Activated CD4-positive, alpha-beta memory T cell treated with anti-CD3 and anti-CD28 coated beads, Interleukin-2, amount 10 ng/mL, durations not matched to agents 7 days and 5 days (primary cell): ENCODE results near the gene FGR. TPM values are rescaled to one million over a fixed set of nuclear protein-coding genes. Genes with fewer than 3 reads are reported as not detected.

Experiments used
- CTCF ChIA-PET: fragments of 350-600 bp; sonication (Branson Sonifier 250); formaldehyde crosslinking; loops from one replicate; lab custom pipeline; 2021; ENCODE audit warnings: antibody characterized with exemption, inconsistent platforms; lab: Charles Lee
- POLR2A ChIA-PET: fragments of 350-600 bp; sonication (Branson Sonifier 250); formaldehyde crosslinking; loops from one replicate; lab custom pipeline; 2021; ENCODE audit warnings: antibody characterized with exemption; lab: Charles Lee
- DNase-seq: peaks from one replicate; pipeline ENCODE4 v3.0.0-alpha.2; 2020
- H3K27ac Mint-ChIP-seq: one replicate; pipeline ENCODE4 v1.8.0; 2021; ENCODE audit warnings: mild to moderate bottlenecking, mixed read lengths
- H3K27me3 Mint-ChIP-seq: one replicate; pipeline ENCODE4 v1.8.0; 2021; ENCODE audit warnings: mixed read lengths
- H3K36me3 Mint-ChIP-seq: one replicate; pipeline ENCODE4 v1.8.0; 2021; ENCODE audit warnings: low read depth, mixed read lengths
- H3K4me1 Mint-ChIP-seq: one replicate; pipeline ENCODE4 v1.8.0; 2021; ENCODE audit warnings: mixed read lengths
- H3K4me3 Mint-ChIP-seq: one replicate; pipeline ENCODE4 v1.8.0; 2021; ENCODE audit warnings: mild to moderate bottlenecking, mixed read lengths
- H3K9me3 Mint-ChIP-seq: one replicate; pipeline ENCODE4 v1.8.0; 2021; ENCODE audit warnings: mixed read lengths
- total RNA-seq, 2 experiments: library from RNA; stranded (reverse); gene quantifications; one replicate each; pipeline ENCODE4 v1.2.3, GENCODE V29; 2021

Gene FGR
- total RNA-seq, 2 experiments from 2014 or later: not detected

GRCh38 chr1:27609210-27609555 lies 25.8 kb downstream of the FGR start:
- H3K27me3 Mint-ChIP-seq: peaks cover 2% of the 10 kb centered on the region
- ChIA-PET POLR2A (interaction anchor here (0.6 to 14.4 kb wide), 3 partner anchors 9 to 386 kb away, joined by 3 to 132 read pairs (median 3); no protein-coding TSS in a partner anchor), CTCF (interaction anchor here (0.6 to 18.2 kb wide), 6 partner anchors 9 to 57 kb away, joined by 3 to 448 read pairs (median 8); partner anchors contain the start of gene IFI6)
- DNase-seq: no peak
- no peak overlapping the region for H3K27ac Mint-ChIP-seq
- no peak overlapping the region for H3K4me3 Mint-ChIP-seq
- H3K9me3 Mint-ChIP-seq: no peaks in the 10 kb centered on the region
- no peaks in the 10 kb centered on the region for H3K36me3 Mint-ChIP-seq
- H3K4me1 Mint-ChIP-seq: peaks cover 24% of the 10 kb centered on the region

- no peaks in the 10 kb centered on the region for H3K9me3 Mint-ChIP-seq
- peaks cover 24% of the 10 kb centered on the region for H3K4me1 Mint-ChIP-seq
- H3K27ac Mint-ChIP-seq: no peak overlapping the region
- CTCF ChIA-PET: interaction anchor here (0.6 to 18.2 kb wide), 28 partner anchors 9 to 311 kb away, joined by 3 to 448 read pairs (median 5); partner anchors contain the start of genes IFI6 and WASF2
- POLR2A ChIA-PET: interaction anchor here (1.5 to 14.4 kb wide), 3 partner anchors 11 to 65 kb away, joined by 4 to 132 read pairs (median 5); partner anchors contain the start of gene IFI6
- DNase-seq: no peak
- peaks cover 4% of the 10 kb centered on the region for H3K27me3 Mint-ChIP-seq
- no peak overlapping the region for H3K4me3 Mint-ChIP-seq
- H3K36me3 Mint-ChIP-seq: no peaks in the 10 kb centered on the region
These were observed 27.7 kb downstream of the FGR start for GRCh38 chr1:27607239-27607804.

GRCh38 chr1:27606708-27607238 lies 28.2 kb downstream of the FGR start:
- no peak for DNase-seq
- no peaks in the 10 kb centered on the region for H3K9me3 Mint-ChIP-seq
- H3K4me3 Mint-ChIP-seq: no peak overlapping the region
- ChIA-PET CTCF (interaction anchor here (0.6 to 18.2 kb wide), 27 partner anchors 10 to 310 kb away, joined by 3 to 448 read pairs (median 5); partner anchors contain the start of genes IFI6 and WASF2), POLR2A (interaction anchor here (1.4 to 14.4 kb wide), 4 partner anchors 12 to 211 kb away, joined by 3 to 132 read pairs (median 4); partner anchors contain the start of gene IFI6)
- peaks cover 5% of the 10 kb centered on the region for H3K27me3 Mint-ChIP-seq
- peaks cover 27% of the 10 kb centered on the region for H3K4me1 Mint-ChIP-seq
- H3K36me3 Mint-ChIP-seq: no peaks in the 10 kb centered on the region
- no peak overlapping the region for H3K27ac Mint-ChIP-seq

- H3K36me3 Mint-ChIP-seq: no peaks in the 10 kb centered on the region
- peaks cover 32% of the 10 kb centered on the region for H3K4me1 Mint-ChIP-seq
- peak; percentile 61 for DNase-seq
- peaks cover 5% of the 10 kb centered on the region for H3K27me3 Mint-ChIP-seq
- no peak overlapping the region for H3K4me3 Mint-ChIP-seq
- ChIA-PET POLR2A (interaction anchor here (1.4 to 14.4 kb wide), 5 partner anchors 12 to 210 kb away, joined by 3 to 132 read pairs (median 25); no protein-coding TSS in a partner anchor), CTCF (interaction anchor here (0.6 to 18.2 kb wide), 35 partner anchors 10 to 310 kb away, joined by 3 to 448 read pairs (median 5); partner anchors contain the start of genes IFI6 and WASF2)
- no peaks in the 10 kb centered on the region for H3K9me3 Mint-ChIP-seq
- H3K27ac Mint-ChIP-seq: no peak overlapping the region
These were observed 28.9 kb downstream of the FGR start for GRCh38 chr1:27605796-27606707.

GRCh38 chr1:27605300-27605766 lies 29.7 kb downstream of the FGR start:
- ChIA-PET CTCF (interaction anchor here (0.8 to 18.2 kb wide), 15 partner anchors 13 to 309 kb away, joined by 3 to 448 read pairs (median 7); partner anchors contain the start of gene IFI6), POLR2A (interaction anchor here (3.1 to 14.4 kb wide), 3 partner anchors 49 to 81 kb away, joined by 25 to 132 read pairs (median 25); no protein-coding TSS in a partner anchor)
- Mint-ChIP-seq H3K4me1 (peaks cover 34% of the 10 kb centered on the region), H3K9me3 (no peaks in the 10 kb centered on the region), H3K27ac (no peak overlapping the region), H3K36me3 (no peaks in the 10 kb centered on the region), H3K4me3 (peak overlapping the region; percentile 97), H3K27me3 (peaks cover 8% of the 10 kb centered on the region)
- no peak for DNase-seq

GRCh38 chr1:27604579-27605299 lies 30.2 kb downstream of the FGR start:
- peak overlapping the region; percentile 97 for H3K4me3 Mint-ChIP-seq
- ChIA-PET POLR2A (interaction anchor here (1.0 to 14.4 kb wide), 7 partner anchors 8 to 188 kb away, joined by 3 to 132 read pairs (median 9); no protein-coding TSS in a partner anchor), CTCF (interaction anchor here (0.7 to 18.2 kb wide), 14 partner anchors 32 to 308 kb away, joined by 3 to 448 read pairs (median 4); partner anchors contain the start of gene IFI6)
- DNase-seq: no peak
- H3K27ac Mint-ChIP-seq: no peak overlapping the region
- peaks cover 8% of the 10 kb centered on the region for H3K27me3 Mint-ChIP-seq
- H3K4me1 Mint-ChIP-seq: peaks cover 40% of the 10 kb centered on the region
- H3K9me3 Mint-ChIP-seq: no peaks in the 10 kb centered on the region
- H3K36me3 Mint-ChIP-seq: no peaks in the 10 kb centered on the region

- no peaks in the 10 kb centered on the region for H3K36me3 Mint-ChIP-seq
- H3K4me3 Mint-ChIP-seq: peak within 1 kb of the TSS; percentile 97
- H3K9me3 Mint-ChIP-seq: no peaks in the 10 kb centered on the region
- peak within 1 kb of the TSS; percentile 80 for H3K27ac Mint-ChIP-seq
- CTCF ChIA-PET: interaction anchor here (0.7 to 18.2 kb wide), 9 partner anchors 47 to 308 kb away, joined by 3 to 448 read pairs (median 5); partner anchors contain the start of gene IFI6
- POLR2A ChIA-PET: interaction anchor here (0.7 to 14.4 kb wide), 8 partner anchors 9 to 187 kb away, joined by 3 to 132 read pairs (median 6); no protein-coding TSS in a partner anchor
- peaks cover 8% of the 10 kb centered on the region for H3K27me3 Mint-ChIP-seq
- peaks cover 48% of the 10 kb centered on the region for H3K4me1 Mint-ChIP-seq
- peak; percentile 92 for DNase-seq
These were observed 31.1 kb downstream of the FGR start, which contains the start of gene AHDC1 for GRCh38 chr1:27603681-27604578. Gene AHDC1 (minus strand): TSS chr1:27604144. CDS start chr1:27552115, 52,029 bp downstream.

GRCh38 chr1:27603309-27603680 lies 31.7 kb downstream of the FGR start:
- H3K4me1 Mint-ChIP-seq: peaks cover 54% of the 10 kb centered on the region
- ChIA-PET CTCF (interaction anchor here (1.1 to 18.2 kb wide), 6 partner anchors 47 to 302 kb away, joined by 3 to 448 read pairs (median 38); partner anchors contain the start of gene IFI6), POLR2A (interaction anchor here (0.7 to 14.4 kb wide), 6 partner anchors 22 to 173 kb away, joined by 3 to 132 read pairs (median 17); no protein-coding TSS in a partner anchor)
- peaks cover 8% of the 10 kb centered on the region for H3K27me3 Mint-ChIP-seq
- no peak overlapping the region for H3K27ac Mint-ChIP-seq
- no peaks in the 10 kb centered on the region for H3K9me3 Mint-ChIP-seq
- no peaks in the 10 kb centered on the region for H3K36me3 Mint-ChIP-seq
- peak; percentile 42 for DNase-seq
- H3K4me3 Mint-ChIP-seq: peak overlapping the region; percentile 97

GRCh38 chr1:27602462-27603308 lies 32.3 kb downstream of the FGR start:
- no peaks in the 10 kb centered on the region for H3K9me3 Mint-ChIP-seq
- H3K4me1 Mint-ChIP-seq: peaks cover 60% of the 10 kb centered on the region
- H3K27me3 Mint-ChIP-seq: peaks cover 8% of the 10 kb centered on the region
- H3K4me3 Mint-ChIP-seq: peak overlapping the region; percentile 97
- DNase-seq: peak; percentile 52
- no peak overlapping the region for H3K27ac Mint-ChIP-seq
- ChIA-PET POLR2A (interaction anchor here (0.6 to 4.4 kb wide), 3 partner anchors 9 to 60 kb away, joined by 3 to 25 read pairs (median 3); no protein-coding TSS in a partner anchor), CTCF (interaction anchor here (1.2 to 8.4 kb wide), 3 partner anchors 34 to 60 kb away, joined by 3 to 70 read pairs (median 4); no protein-coding TSS in a partner anchor)
- no peaks in the 10 kb centered on the region for H3K36me3 Mint-ChIP-seq
